ENCODE data around the gene PTPRM.

DNA sequence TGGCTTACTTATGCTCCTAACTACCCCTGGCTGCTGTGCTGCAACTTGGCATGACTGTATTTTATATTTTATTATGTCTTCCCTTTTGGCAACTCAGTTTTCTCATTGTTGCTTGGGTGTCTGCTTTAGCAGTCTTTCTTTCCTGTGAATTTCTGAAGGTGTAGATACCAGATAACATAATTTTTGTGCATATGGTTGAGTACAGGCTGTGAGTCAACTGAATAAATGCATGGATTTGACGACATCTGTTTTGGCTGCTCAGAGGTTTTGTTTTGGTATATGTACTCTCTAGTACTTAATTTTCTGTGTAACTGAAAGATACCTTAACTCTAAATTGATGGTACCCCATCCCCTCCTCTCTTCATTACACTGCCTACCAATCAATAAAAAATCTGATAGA, 303.1 kb downstream of the PTPRM start:
- TF ChIP-seq TAF1 (conservative IDR thresholded peaks at IDR 0.05): no peak
- TF ChIP-seq, protein P1, sequence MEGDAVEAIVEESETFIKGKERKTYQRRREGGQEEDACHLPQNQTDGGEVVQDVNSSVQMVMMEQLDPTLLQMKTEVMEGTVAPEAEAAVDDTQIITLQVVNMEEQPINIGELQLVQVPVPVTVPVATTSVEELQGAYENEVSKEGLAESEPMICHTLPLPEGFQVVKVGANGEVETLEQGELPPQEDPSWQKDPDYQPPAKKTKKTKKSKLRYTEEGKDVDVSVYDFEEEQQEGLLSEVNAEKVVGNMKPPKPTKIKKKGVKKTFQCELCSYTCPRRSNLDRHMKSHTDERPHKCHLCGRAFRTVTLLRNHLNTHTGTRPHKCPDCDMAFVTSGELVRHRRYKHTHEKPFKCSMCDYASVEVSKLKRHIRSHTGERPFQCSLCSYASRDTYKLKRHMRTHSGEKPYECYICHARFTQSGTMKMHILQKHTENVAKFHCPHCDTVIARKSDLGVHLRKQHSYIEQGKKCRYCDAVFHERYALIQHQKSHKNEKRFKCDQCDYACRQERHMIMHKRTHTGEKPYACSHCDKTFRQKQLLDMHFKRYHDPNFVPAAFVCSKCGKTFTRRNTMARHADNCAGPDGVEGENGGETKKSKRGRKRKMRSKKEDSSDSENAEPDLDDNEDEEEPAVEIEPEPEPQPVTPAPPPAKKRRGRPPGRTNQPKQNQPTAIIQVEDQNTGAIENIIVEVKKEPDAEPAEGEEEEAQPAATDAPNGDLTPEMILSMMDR (IDR thresholded peaks at IDR 0.05; ENCODE audit: low read depth, low read length, missing input control): no peak
- TF ChIP-seq, protein P2, sequence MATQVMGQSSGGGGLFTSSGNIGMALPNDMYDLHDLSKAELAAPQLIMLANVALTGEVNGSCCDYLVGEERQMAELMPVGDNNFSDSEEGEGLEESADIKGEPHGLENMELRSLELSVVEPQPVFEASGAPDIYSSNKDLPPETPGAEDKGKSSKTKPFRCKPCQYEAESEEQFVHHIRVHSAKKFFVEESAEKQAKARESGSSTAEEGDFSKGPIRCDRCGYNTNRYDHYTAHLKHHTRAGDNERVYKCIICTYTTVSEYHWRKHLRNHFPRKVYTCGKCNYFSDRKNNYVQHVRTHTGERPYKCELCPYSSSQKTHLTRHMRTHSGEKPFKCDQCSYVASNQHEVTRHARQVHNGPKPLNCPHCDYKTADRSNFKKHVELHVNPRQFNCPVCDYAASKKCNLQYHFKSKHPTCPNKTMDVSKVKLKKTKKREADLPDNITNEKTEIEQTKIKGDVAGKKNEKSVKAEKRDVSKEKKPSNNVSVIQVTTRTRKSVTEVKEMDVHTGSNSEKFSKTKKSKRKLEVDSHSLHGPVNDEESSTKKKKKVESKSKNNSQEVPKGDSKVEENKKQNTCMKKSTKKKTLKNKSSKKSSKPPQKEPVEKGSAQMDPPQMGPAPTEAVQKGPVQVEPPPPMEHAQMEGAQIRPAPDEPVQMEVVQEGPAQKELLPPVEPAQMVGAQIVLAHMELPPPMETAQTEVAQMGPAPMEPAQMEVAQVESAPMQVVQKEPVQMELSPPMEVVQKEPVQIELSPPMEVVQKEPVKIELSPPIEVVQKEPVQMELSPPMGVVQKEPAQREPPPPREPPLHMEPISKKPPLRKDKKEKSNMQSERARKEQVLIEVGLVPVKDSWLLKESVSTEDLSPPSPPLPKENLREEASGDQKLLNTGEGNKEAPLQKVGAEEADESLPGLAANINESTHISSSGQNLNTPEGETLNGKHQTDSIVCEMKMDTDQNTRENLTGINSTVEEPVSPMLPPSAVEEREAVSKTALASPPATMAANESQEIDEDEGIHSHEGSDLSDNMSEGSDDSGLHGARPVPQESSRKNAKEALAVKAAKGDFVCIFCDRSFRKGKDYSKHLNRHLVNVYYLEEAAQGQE (IDR thresholded peaks at IDR 0.05): no peak
- TF ChIP-seq EGR1 (IDR thresholded peaks at IDR 0.05; ENCODE audit: low read depth in 2 of 2): no peak
- TF ChIP-seq RXRA (IDR thresholded peaks at IDR 0.05): no peak
- no peak for TF ChIP-seq YY1 (IDR thresholded peaks at IDR 0.05)
- TF ChIP-seq RAD21 (IDR thresholded peaks at IDR 0.05): no peak
- TF ChIP-seq, protein P3, sequence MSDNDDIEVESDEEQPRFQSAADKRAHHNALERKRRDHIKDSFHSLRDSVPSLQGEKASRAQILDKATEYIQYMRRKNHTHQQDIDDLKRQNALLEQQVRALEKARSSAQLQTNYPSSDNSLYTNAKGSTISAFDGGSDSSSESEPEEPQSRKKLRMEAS (IDR thresholded peaks at IDR 0.05): no peak
